Sigmoid colon (tissue), 7 donors: ENCODE results near the gene DDI1. TPM values are rescaled to one million over a fixed set of nuclear protein-coding genes. Genes with fewer than 3 reads are reported as not detected.
"Not testable (repeated sequence)": the region's sequence is repeated elsewhere in the genome, so short reads cannot be mapped to it uniquely, and the experiment has no call there.

Experiments
- DNase-seq: peaks from one replicate; pipeline ENCODE4 v3.0.0-alpha.2; 2019
- H3K27ac ChIP-seq, 4 donors: fragments of 200-600 bp; sonication (generic); one replicate each; pipeline ENCODE4 v1.5.1; 2016 to 2019; ENCODE audit warnings: mild to moderate bottlenecking in 1 of 4
- H3K27me3 ChIP-seq, 3 donors: fragments of 200-600 bp; sonication (generic); one replicate each; pipeline ENCODE4 v1.5.1; 2019; ENCODE audit warnings: mild to moderate bottlenecking in 1 of 3
- H3K36me3 ChIP-seq, 4 donors: fragments of 200-600 bp; sonication (generic); one replicate each; pipeline ENCODE4 v1.5.1; 2016 to 2019
- H3K4me1 ChIP-seq, 4 donors: fragments of 200-600 bp; sonication (generic); one replicate each; pipeline ENCODE4 v1.5.1; 2017 to 2019
- H3K4me3 ChIP-seq, 4 donors: fragments of 200-600 bp; sonication (generic); one replicate each; pipeline ENCODE4 v1.5.1; 2017 to 2019; ENCODE audit warnings: mild to moderate bottlenecking in 2 of 4, moderate library complexity in 1 of 4
- H3K9me3 ChIP-seq, 4 donors: fragments of 200-600 bp in 3 of 4; sonication (generic) in 3 of 4; one replicate each; pipeline versions ENCODE4 v1.5.1 to v1.6.1; 2013 to 2019
- CTCF ChIP-seq, 4 experiments: fragments of 450-650 bp in 3 of 4; fragments of 200-600 bp in 1 of 4; IDR thresholded peaks; one replicate each; pipeline ENCODE4 v1.5.1; 2016 to 2019; ENCODE audit warnings: antibody characterized with exemption in 4 of 4, mild to moderate bottlenecking in 3 of 4, moderate library complexity in 2 of 4
- EP300 ChIP-seq, 4 donors: sonication (generic); formaldehyde crosslinking; IDR thresholded peaks; one replicate each; pipeline ENCODE4 v1.6.1; 2017; ENCODE audit warnings: antibody characterized with exemption in 4 of 4
- POLR2A ChIP-seq, 2 donors: fragments of 450-650 bp; IDR thresholded peaks; one replicate each; pipeline ENCODE4 v1.6.1; 2016; ENCODE audit warnings: antibody characterized with exemption in 2 of 2, mild to moderate bottlenecking in 2 of 2, moderate library complexity in 2 of 2
- POLR2AphosphoS5 ChIP-seq, 4 donors: sonication (generic); formaldehyde crosslinking; IDR thresholded peaks; one replicate each; pipeline ENCODE4 v1.6.1; 2017; ENCODE audit warnings: antibody characterized with exemption in 4 of 4
- WGBS, 2 donors: extraction: QIAGEN DNeasy Blood & Tissue Kit; methylation state at CpG; one replicate each; pipeline ENCODE4 v1.1.7; 2013; 5-methylcytosine and 5-hydroxymethylcytosine counted together
- intact Hi-C: fragments of 100-400 bp; cut with DNase I; formaldehyde crosslinking; loops from one replicate; pipeline ENCODE4 v1.15.1; 2023
- polyA plus RNA-seq, 3 donors: library from polyadenylated mRNA; stranded (reverse); fragments of 200-250 nt; gene quantifications; one replicate each; pipeline ENCODE4 v1.2.3, GENCODE V29; 2013
- total RNA-seq, 4 donors: library from RNA; depleted of rRNA; stranded (reverse); fragments of >200 nt; gene quantifications; one replicate each; pipeline ENCODE4 v1.1.0, GENCODE V29; 2016
- donor health status: healthy with polysubstance abuse.
- donor health status: Bipolar disorder and iron deficiency.
- donor health status: healthy.

The DDI1 gene
- total and polyA plus RNA-seq, 7 donors, result not detected

- Histone ChIP-seq H3K4me3 (no peak overlapping the region), H3K4me1 (no peaks in the 10 kb centered on the region), H3K27me3 (no peaks in the 10 kb centered on the region), H3K36me3 (no peaks in the 10 kb centered on the region), H3K27ac (no peak overlapping the region), H3K9me3 (no peaks in the 10 kb centered on the region)
- TF ChIP-seq POLR2AphosphoS5 (IDR thresholded peaks at IDR 0.05), result no peak
- TF ChIP-seq POLR2A (IDR thresholded peaks at IDR 0.05), result no peak
- no peak for TF ChIP-seq CTCF (IDR thresholded peaks at IDR 0.05)
- TF ChIP-seq EP300 (IDR thresholded peaks at IDR 0.05), result no peak
- intact Hi-C loops, result no loop called here
- 64 to 88% methylated on average over 4 of the region's 4 CpGs for WGBS, 2 donors
- DNase-seq, result no peak
These were observed 6.7 kb downstream of the DDI1 start for GRCh38 chr11:104043142-104043541.

GRCh38 chr11:104043678-104044239 is 7.3 kb downstream of the DDI1 start:
- TF ChIP-seq CTCF (IDR thresholded peaks at IDR 0.05) (no peak), EP300 (IDR thresholded peaks at IDR 0.05) (no peak)
- Histone ChIP-seq H3K4me3 (no peak overlapping the region), H3K36me3 (no peaks in the 10 kb centered on the region), H3K27ac (no peak overlapping the region), H3K4me1 (no peaks in the 10 kb centered on the region), H3K27me3 (no peaks in the 10 kb centered on the region), H3K9me3 (no peaks in the 10 kb centered on the region)
- WGBS, 2 donors, result 89 to 90% methylated on average over 6 of the region's 6 CpGs
- intact Hi-C loops, result no loop called here
- DNase-seq, result no peak

GRCh38 chr11:104046331-104046730 is 9.9 kb downstream of the DDI1 start:
- no peak for DNase-seq
- Histone ChIP-seq H3K9me3 (no peaks in the 10 kb centered on the region), H3K27ac (no peak overlapping the region), H3K27me3 (no peaks in the 10 kb centered on the region), H3K4me1 (no peaks in the 10 kb centered on the region), H3K4me3 (no peak overlapping the region), H3K36me3 (no peaks in the 10 kb centered on the region)
- TF ChIP-seq CTCF (IDR thresholded peaks at IDR 0.05) (no peak), POLR2AphosphoS5 (IDR thresholded peaks at IDR 0.05) (no peak), POLR2A (IDR thresholded peaks at IDR 0.05) (no peak), EP300 (IDR thresholded peaks at IDR 0.05) (no peak)
- 93 to 95% methylated on average over 2 of the region's 2 CpGs for WGBS, 2 donors
- intact Hi-C loops, result no loop called here

- H3K27ac ChIP-seq, DNase-seq, intact Hi-C loops, H3K27me3 ChIP-seq, H3K36me3 ChIP-seq, H3K4me1 ChIP-seq, H3K4me3 ChIP-seq, H3K9me3 ChIP-seq: not testable (repeated sequence)
- 91 to 92% methylated on average over 3 of the region's 3 CpGs for WGBS, 2 donors
These were observed 10.4 kb downstream of the DDI1 start for GRCh38 chr11:104046858-104047257.

GRCh38 chr11:104049116-104049515 is 12.7 kb downstream of the DDI1 start:
- no peaks in the 10 kb centered on the region for H3K4me1 ChIP-seq
- no peaks in the 10 kb centered on the region for H3K36me3 ChIP-seq
- WGBS, 2 donors, result 81 to 91% methylated on average over 4 of the region's 4 CpGs
- no peaks in the 10 kb centered on the region for H3K27me3 ChIP-seq
- no peak overlapping the region for H3K4me3 ChIP-seq
- TF ChIP-seq CTCF (IDR thresholded peaks at IDR 0.05), result no peak
- TF ChIP-seq POLR2A (IDR thresholded peaks at IDR 0.05), result no peak
- no peak for TF ChIP-seq EP300 (IDR thresholded peaks at IDR 0.05)
- TF ChIP-seq POLR2AphosphoS5 (IDR thresholded peaks at IDR 0.05), result no peak
- no peaks in the 10 kb centered on the region for H3K9me3 ChIP-seq
- H3K27ac ChIP-seq, result no peak overlapping the region
- DNase-seq, result no peak
- intact Hi-C loops, result no loop called here
